Colonic mucosa (tissue), 4 donors: ENCODE measurements around the gene FICD. TPM values are rescaled to one million over a fixed set of nuclear protein-coding genes. Genes with fewer than 3 reads are reported as not detected.

Source experiments
- DNase-seq: peaks from one replicate; pipeline ENCODE4 v3.0.0-alpha.2; 2020
- H3K27ac ChIP-seq: fragments of 200-600 bp; one replicate; pipeline ENCODE4 v1.8.0; 2021
- H3K27me3 ChIP-seq: fragments of 200-600 bp; one replicate; pipeline ENCODE4 v1.8.0; 2021
- H3K36me3 ChIP-seq: fragments of 200-600 bp; one replicate; pipeline ENCODE4 v1.8.0; 2021
- H3K4me1 ChIP-seq: fragments of 200-600 bp; one replicate; pipeline ENCODE4 v1.8.0; 2021; ENCODE audit warnings: mild to moderate bottlenecking
- H3K4me3 ChIP-seq: fragments of 200-600 bp; one replicate; pipeline ENCODE4 v1.8.0; 2021
- H3K9ac ChIP-seq, 2 donors: one replicate each; pipeline ENCODE4 v1.7.0; 2013; ENCODE audit warnings: control low read depth in 2 of 2, low read depth in 2 of 2, low read length in 2 of 2
- H3K9me3 ChIP-seq: fragments of 200-600 bp; one replicate; pipeline ENCODE4 v1.8.0; 2021
- intact Hi-C: fragments of 100-400 bp; cut with DNase I; formaldehyde crosslinking; loops from one replicate; pipeline ENCODE4 v1.14.1; 2022
- total RNA-seq, 2 donors: library from RNA; stranded (reverse); fragmentation: NEBNext Ultra II Directional in 1 of 2; extraction: Animal tissue kit (Norgen Biotek cat#: 25700) in 1 of 2; gene quantifications; one replicate each; pipeline ENCODE4 v1.2.1, GENCODE V29; 2021
- TF ChIP-seq, protein P1 (sequence below): fragments of 200-600 bp; IDR thresholded peaks from one replicate; pipeline ENCODE4 v1.8.0; 2022; ENCODE audit warnings: antibody characterized with exemption, mild to moderate bottlenecking
- donor health status: healthy.
- donor health status: DM: no; HTN: no; CAD: no.
- donor health status: DM: no; HTN: no; CAD: no.

Gene FICD
- total RNA-seq, 2 donors from 2014 or later = 3.5 to 6.2 TPM

DNA sequence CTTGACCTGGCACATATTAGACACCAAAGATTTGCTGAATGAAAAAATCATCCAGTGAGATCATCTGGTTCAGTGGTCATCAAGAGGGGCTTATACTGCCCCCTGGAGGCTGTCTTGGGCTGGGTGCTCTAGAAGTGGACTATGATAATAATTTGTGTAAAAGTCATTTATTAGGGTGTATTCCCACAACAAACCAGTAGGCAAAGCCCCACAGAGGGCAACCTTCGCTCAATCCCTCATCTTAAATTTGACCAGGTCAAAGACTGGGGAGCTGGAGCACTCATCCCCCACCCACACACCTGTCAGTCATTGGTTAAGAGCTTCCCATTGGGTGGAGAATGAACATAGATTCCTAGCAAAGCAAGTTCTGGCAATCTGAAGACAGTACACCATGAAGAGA is 20.0 kb upstream of the FICD start:
- Histone ChIP-seq H3K9me3 (no peaks in the 10 kb centered on the region), H3K4me1 (no peaks in the 10 kb centered on the region), H3K9ac (no peak overlapping the region), H3K4me3 (no peak overlapping the region), H3K27ac (no peak overlapping the region), H3K27me3 (no peaks in the 10 kb centered on the region), H3K36me3 (no peaks in the 10 kb centered on the region)
- DNase-seq = no peak
- TF ChIP-seq, protein P1, sequence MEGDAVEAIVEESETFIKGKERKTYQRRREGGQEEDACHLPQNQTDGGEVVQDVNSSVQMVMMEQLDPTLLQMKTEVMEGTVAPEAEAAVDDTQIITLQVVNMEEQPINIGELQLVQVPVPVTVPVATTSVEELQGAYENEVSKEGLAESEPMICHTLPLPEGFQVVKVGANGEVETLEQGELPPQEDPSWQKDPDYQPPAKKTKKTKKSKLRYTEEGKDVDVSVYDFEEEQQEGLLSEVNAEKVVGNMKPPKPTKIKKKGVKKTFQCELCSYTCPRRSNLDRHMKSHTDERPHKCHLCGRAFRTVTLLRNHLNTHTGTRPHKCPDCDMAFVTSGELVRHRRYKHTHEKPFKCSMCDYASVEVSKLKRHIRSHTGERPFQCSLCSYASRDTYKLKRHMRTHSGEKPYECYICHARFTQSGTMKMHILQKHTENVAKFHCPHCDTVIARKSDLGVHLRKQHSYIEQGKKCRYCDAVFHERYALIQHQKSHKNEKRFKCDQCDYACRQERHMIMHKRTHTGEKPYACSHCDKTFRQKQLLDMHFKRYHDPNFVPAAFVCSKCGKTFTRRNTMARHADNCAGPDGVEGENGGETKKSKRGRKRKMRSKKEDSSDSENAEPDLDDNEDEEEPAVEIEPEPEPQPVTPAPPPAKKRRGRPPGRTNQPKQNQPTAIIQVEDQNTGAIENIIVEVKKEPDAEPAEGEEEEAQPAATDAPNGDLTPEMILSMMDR = peak; percentile 39
- intact Hi-C loops = no loop called here

DNA sequence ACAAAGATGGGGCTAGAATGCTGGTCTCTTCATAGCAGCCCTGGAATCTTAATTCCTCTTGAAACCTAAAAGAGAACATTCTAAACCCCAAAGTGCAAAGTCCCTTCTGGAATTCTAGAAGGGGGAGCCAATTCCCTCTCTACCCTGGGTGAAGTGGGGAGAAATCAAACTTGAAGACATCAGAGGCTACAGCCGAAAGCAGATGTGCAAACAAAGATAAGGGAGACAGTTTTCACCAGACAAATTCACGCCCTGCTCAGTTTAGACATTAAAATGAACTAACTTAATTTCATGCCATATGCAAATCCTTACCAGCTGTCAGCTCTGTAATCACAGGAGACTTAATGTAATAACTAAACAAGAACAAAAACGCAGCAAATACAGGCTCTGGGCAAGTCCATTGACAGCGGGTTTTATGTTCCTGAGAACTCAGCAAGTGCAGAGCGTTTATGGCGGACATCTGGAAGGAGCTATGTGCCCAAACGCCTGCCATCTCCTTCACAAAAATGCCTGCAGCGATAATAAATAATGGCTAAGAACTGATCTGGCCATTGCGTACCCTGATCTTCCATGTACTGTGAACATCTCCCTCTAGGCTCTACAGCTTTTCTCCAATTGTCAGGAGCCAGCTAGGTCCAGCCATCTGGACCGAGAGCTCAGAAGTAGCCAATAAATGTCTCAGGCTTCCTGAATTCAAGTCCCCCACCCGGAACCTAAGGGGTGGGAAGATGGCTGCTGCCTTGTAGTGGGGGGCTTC is 19.1 kb upstream of the FICD start:
- no peak overlapping the region for H3K9ac ChIP-seq
- H3K27me3 ChIP-seq = no peaks in the 10 kb centered on the region
- DNase-seq = no peak
- no peaks in the 10 kb centered on the region for H3K9me3 ChIP-seq
- no peak overlapping the region for H3K4me3 ChIP-seq
- no peaks in the 10 kb centered on the region for H3K36me3 ChIP-seq
- intact Hi-C loops = no loop called here
- no peak overlapping the region for H3K27ac ChIP-seq
- H3K4me1 ChIP-seq = no peaks in the 10 kb centered on the region
- TF ChIP-seq, protein P1 = no peak

DNA sequence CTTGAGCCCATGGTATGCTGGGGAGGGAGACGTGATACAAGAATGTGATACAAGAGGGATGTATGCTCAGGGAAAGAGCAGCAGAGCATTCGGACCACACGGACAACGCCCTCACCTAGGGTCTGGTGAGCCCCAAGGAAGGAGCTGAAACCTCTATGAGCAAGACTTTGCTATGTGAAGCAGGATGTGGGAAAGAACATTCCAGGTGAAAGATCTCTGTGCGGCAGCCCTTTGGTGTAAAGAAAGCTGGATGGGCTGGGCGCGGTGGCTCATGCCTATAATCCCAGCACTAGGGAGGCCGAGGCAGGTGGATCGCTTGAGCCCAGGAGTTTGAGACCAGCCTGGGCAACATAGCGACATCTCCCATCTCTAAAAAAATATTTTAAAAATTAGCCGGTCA is 16.9 kb upstream of the FICD start:
- no peaks in the 10 kb centered on the region for H3K9me3 ChIP-seq
- intact Hi-C loops = no loop called here
- no peaks in the 10 kb centered on the region for H3K27me3 ChIP-seq
- DNase-seq = no peak
- H3K4me3 ChIP-seq = no peak overlapping the region
- TF ChIP-seq, protein P1 = no peak
- H3K36me3 ChIP-seq = no peaks in the 10 kb centered on the region
- no peak overlapping the region for H3K27ac ChIP-seq
- H3K4me1 ChIP-seq = no peaks in the 10 kb centered on the region
- no peak overlapping the region for H3K9ac ChIP-seq

DNA sequence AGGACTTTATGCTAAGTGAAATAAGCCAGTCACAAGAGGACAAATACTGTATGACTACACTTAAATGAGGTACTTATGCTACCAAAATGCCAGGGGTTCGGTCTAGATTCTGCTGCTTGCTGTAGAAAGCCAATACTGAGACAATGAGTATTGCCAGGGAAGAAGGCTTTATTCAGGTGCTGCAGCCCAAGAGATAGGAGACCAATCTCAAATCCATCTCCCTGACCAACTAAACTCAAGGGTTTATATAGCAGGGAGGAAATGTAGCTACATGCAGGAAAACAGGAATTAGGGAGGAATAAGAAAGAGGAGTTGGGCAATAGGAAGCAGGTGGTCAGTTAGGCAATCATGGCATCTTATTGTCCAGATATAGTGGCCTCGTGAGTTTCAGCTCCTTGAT is 12.2 kb upstream of the FICD start:
- no peak for DNase-seq
- Histone ChIP-seq H3K4me3 (no peak overlapping the region), H3K9me3 (no peaks in the 10 kb centered on the region), H3K4me1 (no peaks in the 10 kb centered on the region), H3K27me3 (no peaks in the 10 kb centered on the region), H3K27ac (no peak overlapping the region), H3K36me3 (no peaks in the 10 kb centered on the region), H3K9ac (no peak overlapping the region)
- TF ChIP-seq, protein P1 = no peak
- intact Hi-C loops = no loop called here

DNA sequence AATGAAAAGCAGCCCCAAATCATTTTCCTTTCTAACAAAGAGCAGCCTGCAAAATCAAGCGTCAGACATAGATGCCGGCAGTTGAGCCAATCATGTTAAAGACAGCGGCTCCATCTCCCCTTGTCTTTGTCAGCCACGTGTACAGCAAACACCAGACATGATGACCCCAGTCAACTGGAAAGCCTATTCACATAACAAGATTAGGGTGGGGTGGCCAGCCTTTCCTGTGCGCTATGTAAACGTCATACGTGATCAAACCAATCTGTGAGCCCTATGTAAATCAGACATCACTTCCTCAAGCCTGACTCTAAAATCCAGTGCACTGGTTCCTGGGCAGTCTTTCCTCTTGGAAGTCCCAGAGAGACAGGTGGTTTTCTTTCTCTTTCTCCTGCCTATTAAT is 9.9 kb upstream of the FICD start:
- intact Hi-C loops = no loop called here
- DNase-seq = no peak
- Histone ChIP-seq H3K36me3 (no peaks in the 10 kb centered on the region), H3K9ac (no peak overlapping the region), H3K4me1 (no peaks in the 10 kb centered on the region), H3K27ac (no peak overlapping the region), H3K4me3 (no peak overlapping the region), H3K9me3 (no peaks in the 10 kb centered on the region), H3K27me3 (no peaks in the 10 kb centered on the region)
- TF ChIP-seq, protein P1 = no peak
